CD4-positive, alpha-beta T cell treated with Interleukin-17A for 4 hours (primary cell): ENCODE measurements around the gene SDHAF3.
"Not testable (repeated sequence)": the region's sequence is repeated elsewhere in the genome, so short reads cannot be mapped to it uniquely, and the experiment has no call there.

Experiments used
- DNase-seq: peaks from one replicate; pipeline ENCODE4 v3.0.0-alpha.2; 2020; ENCODE audit warnings: mixed read lengths

SDHAF3 gene

DNA sequence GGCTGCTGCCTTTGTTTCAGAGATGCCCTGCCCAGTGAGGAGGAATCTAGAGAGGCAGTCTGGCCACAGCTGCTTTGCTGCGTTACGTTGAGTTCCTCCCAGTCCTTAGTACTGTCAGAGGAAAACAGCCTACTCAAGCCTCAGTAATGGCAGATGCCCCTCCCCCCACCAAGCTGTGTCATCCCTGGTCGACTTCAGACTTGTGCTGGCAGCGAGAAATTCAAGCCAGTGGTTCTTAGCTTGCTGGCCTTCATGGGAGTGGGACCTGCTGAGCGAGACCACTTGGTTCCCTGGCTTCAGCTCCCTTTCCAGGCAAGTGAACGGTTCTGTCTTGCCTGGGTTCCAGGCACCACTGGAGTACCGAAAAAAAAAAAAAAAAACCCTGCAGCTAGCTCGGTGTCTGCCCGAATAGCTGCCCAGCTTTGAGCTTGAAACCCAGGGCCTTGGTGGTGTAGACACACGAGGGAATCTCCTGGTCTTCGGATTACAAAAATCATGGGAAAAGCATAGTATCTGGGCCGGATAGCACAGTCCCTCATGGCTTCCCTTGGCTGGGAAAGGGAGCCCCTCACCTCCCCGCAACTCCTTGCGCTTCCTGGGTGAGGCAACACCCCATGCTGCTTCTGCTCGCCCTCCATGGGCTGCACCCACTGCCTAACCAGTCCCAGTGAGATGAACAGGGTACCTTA is 9.1 kb downstream of the SDHAF3 start:
- DNase-seq, result no peak

DNA sequence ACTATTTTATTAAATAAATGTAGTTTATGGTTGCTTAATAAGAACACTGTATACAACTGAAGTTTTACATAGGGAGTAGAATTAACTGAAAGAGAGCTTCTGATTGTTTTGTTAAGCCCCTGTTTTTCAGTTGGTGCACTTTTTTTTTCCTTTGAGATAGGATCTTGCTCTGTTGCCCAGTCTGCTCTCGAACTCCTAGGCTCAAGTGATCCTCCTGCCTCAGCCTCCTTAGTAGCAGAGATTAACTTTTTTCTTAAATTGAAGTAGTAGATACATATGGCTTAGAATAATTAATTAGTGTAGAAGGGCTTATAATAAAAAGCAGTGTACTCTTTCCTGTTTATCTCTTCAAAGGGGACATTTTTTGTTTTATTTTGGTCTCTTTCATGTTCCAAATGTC is 11.2 kb downstream of the SDHAF3 start:
- no peak for DNase-seq

GRCh38 chr7:97130417-97131139 is 13.1 kb downstream of the SDHAF3 start:
- no peak for DNase-seq

- DNase-seq, result no peak
Measured at GRCh38 chr7:97133159-97133558, 15.7 kb downstream of the SDHAF3 start.

- DNase-seq, result no peak
Measured at GRCh38 chr7:97138830-97139229, 21.3 kb downstream of the SDHAF3 start.

- DNase-seq, result no peak
Measured at GRCh38 chr7:97145068-97145467, 27.6 kb downstream of the SDHAF3 start.

DNA sequence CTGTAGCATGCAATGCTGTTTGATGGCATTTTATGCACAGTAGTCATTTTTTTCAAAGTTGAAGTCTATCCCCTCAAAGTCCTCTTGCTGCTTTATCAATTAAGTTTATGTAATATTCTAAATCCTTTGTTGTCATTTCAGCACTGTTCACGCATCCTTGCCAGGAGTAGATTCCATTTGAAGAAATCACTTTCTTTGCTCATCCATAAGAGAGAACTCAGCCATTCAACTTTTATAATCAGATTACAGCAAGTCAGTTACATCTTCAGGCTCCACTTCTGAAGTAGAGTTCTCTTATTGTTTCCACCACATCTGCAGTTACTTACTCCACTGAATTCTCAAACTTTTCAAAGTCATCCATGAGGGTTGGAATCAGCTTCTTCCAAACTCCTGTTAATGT is 32.3 kb downstream of the SDHAF3 start:
- no peak for DNase-seq

DNA sequence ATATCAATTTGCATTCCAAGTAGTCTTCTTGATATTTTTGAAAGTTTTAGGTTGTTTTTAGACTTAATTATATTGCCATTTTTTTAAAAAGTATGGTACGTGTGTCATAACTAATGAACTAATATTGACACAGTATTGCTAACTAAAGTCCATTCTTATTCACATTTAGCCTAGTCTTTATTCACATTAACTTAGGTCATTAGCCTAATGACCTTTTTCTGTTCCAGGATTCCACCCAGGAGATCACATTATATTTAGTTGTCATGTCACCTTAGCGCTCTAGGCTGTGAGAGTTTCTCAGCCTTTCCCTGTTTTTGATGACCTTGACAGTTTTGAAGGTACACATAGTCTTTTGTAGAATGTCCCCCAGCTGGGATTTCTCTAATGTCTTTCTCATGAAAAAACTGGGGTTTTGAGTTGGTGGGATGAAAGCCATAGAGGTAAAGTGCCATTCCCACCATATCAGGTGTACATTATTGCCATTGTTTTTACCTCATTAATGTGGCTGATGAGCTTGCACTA is 38.5 kb downstream of the SDHAF3 start:
- DNase-seq, result no peak

DNA sequence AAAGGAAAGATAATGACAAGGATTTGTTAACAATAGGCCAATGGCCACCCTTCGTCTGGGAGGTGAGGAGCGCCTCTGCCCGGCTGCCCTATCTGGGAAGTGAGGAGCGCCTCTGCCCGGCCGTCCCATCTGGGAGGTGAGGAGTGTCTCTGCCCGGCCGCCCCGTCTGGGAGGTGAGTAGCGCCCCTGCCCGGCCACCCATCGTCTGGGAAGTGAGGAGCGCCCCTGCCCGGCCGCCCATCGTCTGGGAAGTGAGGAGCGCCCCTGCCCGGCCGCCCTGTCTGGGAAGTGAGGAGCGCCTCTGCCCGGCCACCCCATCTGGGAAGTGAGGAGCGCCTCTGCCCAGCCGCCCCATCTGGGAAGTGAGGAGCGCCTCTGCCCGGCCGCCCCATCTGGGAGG is 42.5 kb downstream of the SDHAF3 start:
- not testable (repeated sequence) for DNase-seq

- not testable (repeated sequence) for DNase-seq
Measured at GRCh38 chr7:97161609-97162008, 44.1 kb downstream of the SDHAF3 start.

- no peak for DNase-seq
Measured at GRCh38 chr7:97166308-97166707, 48.8 kb downstream of the SDHAF3 start.

- DNase-seq, result no peak
Measured at GRCh38 chr7:97167176-97167575, 49.7 kb downstream of the SDHAF3 start.

- DNase-seq, result no peak
Measured at GRCh38 chr7:97167749-97168148, 50.3 kb downstream of the SDHAF3 start.

- no peak for DNase-seq
Measured at GRCh38 chr7:97174303-97174702, 56.8 kb downstream of the SDHAF3 start.

- peak; percentile 60 for DNase-seq
Measured at GRCh38 chr7:97179454-97180104, 62.1 kb downstream of the SDHAF3 start.

GRCh38 chr7:97187067-97187466 is 69.6 kb downstream of the SDHAF3 start:
- no peak for DNase-seq

DNA sequence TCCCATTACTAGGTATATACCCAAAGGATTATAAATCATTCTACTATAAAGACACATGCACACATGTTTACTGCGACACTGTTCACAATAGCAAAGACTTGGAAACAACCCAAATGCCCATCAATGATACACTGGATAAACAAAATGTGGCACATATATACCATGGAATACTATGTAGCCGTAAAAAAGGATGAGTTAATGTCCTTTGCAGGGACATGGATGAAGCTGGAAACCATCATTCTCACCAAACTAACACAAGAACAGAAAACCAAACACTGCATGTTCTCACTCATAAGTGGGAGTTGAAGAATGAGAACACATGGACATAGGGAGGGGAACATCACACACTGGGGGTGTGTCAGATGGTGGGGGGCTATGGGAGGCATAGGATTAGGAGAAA is 78.7 kb downstream of the SDHAF3 start:
- not testable (repeated sequence) for DNase-seq

DNA sequence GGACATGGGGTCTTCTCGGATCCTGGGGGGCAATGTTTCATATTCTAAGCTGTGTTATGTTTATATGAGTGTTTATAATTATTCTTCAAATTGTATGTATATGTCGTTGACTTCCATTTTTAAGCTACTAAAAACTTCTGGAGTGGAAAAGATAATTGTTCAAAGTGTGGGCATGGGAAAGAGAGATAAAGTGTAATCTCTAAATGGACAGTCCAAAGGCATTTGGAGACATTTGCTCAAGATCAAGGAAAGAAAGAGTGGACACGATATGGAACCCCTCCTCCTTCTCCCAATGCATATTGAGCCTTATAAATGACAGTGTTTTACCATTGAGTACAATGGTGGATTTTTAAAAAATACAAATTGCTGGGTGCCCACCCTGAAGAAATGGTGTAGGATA is 81.1 kb downstream of the SDHAF3 start:
- DNase-seq, result no peak

DNA sequence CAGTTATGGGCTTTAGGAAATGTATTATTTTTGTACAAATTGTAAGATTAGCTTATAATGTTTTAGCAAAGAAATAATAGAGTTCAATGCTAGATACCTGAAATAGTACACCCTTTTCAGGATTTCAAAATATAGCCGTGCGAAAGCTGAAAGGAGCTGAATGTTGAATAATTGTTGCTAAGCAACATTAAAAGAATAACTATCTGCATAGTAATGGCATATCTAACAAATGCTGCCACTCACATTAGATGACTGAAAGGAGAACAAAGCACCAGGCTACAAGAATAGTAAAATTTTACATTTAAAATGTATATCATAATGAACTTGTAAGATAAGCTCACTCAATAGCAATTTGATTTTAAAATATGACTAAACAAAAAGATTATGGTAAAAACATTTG is 82.5 kb downstream of the SDHAF3 start:
- no peak for DNase-seq

GRCh38 chr7:97203957-97204356 is 86.5 kb downstream of the SDHAF3 start:
- no peak for DNase-seq

GRCh38 chr7:97204821-97205220 is 87.3 kb downstream of the SDHAF3 start:
- DNase-seq, result no peak

DNA sequence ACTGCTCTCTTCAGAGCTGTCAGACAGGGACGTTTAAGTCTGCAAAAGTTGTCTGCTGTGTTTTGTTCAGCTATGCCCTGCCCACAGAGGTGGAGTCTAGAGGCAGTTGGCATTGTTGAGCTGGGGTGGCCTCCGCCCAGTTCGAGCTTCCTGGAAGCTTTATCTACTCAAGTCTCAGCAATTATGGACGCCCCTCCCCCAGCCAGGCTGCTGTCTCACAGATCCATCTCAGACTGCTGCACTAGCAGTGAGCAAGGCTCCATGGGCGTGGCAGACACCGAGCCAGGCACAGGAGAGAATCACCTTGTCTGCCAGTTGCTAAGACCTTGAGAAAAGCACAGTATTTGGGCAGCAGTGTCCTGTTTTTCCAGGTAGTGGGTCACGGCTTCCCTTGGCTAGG is 98.1 kb downstream of the SDHAF3 start:
- DNase-seq, result no peak

GRCh38 chr7:97218767-97219166 is 101.3 kb downstream of the SDHAF3 start:
- no peak for DNase-seq

DNA sequence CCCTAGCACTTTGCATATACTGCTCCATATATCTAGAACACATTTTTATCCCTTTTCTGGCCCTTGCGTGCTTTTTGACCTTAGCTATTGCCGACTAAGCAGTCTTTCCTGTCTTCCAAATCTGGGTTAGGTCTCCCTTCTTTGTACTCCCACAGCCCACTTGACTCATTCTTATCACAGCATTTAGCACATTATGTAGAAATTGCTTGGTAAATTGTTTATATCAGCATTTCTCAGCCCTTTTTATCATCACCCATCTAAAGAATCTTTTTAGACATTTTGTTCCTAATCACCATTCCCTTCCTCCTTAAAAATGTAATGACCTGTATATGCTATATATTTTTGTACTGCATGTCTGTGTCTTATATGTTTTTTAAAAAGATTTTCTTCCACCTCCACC is 101.7 kb downstream of the SDHAF3 start:
- DNase-seq, result no peak
